H9 (cell line): ENCODE data around the gene SURF1. TPM values are rescaled to one million over a fixed set of nuclear protein-coding genes. Genes with fewer than 3 reads are reported as not detected.

ENCODE experiments used
- DNase-seq: peaks from one replicate; pipeline ENCODE4 v3.0.0-alpha.2; 2017
- H2AFZ ChIP-seq: one replicate; pipeline ENCODE4 v1.6.1; 2013; ENCODE audit warnings: mild to moderate bottlenecking, low read length, control low read depth, moderate library complexity
- H2AK5ac ChIP-seq: 2 replicates; pipeline ENCODE4 v1.6.1; 2013; ENCODE audit warnings: low read length, control low read depth, mixed read lengths; ENCODE audit not compliant: insufficient read length
- H2BK120ac ChIP-seq: one replicate; pipeline ENCODE4 v1.6.1; 2013; ENCODE audit warnings: low read depth, mild to moderate bottlenecking, low read length, control low read depth, inconsistent platforms; ENCODE audit not compliant: poor library complexity, severe bottlenecking
- H2BK12ac ChIP-seq: 2 replicates; pipeline ENCODE4 v1.6.1; 2013; ENCODE audit warnings: low read length, control low read depth, mixed read lengths, low read depth; ENCODE audit not compliant: insufficient read length
- H2BK15ac ChIP-seq: 2 replicates; pipeline ENCODE4 v1.6.1; 2013; ENCODE audit warnings: low read depth, low read length, control low read depth
- H2BK20ac ChIP-seq: one replicate; pipeline ENCODE4 v1.6.1; 2013; ENCODE audit warnings: low read depth, mild to moderate bottlenecking, low read length, control low read depth, inconsistent platforms; ENCODE audit not compliant: poor library complexity, severe bottlenecking
- H2BK5ac ChIP-seq: 2 replicates; pipeline ENCODE4 v1.6.1; 2013; ENCODE audit warnings: low read length, control low read depth, mixed read lengths; ENCODE audit not compliant: insufficient read length
- H3K14ac ChIP-seq: 2 replicates; pipeline ENCODE4 v1.6.1; 2013; ENCODE audit warnings: low read length, control low read depth; ENCODE audit not compliant: insufficient read depth
- H3K18ac ChIP-seq: 2 replicates; pipeline ENCODE4 v1.6.1; 2013; ENCODE audit warnings: low read depth, mild to moderate bottlenecking, mixed read lengths, low read length, control low read depth; ENCODE audit not compliant: insufficient read length
- H3K23ac ChIP-seq: 2 replicates; pipeline ENCODE4 v1.6.1; 2013; ENCODE audit warnings: low read length, control low read depth, mixed read lengths, low read depth; ENCODE audit not compliant: insufficient read length
- H3K23me2 ChIP-seq: 2 replicates; pipeline ENCODE4 v1.6.1; 2013; ENCODE audit warnings: low read depth, mild to moderate bottlenecking, mixed read lengths, low read length, control low read depth; ENCODE audit not compliant: insufficient read length, poor library complexity, severe bottlenecking
- H3K27ac ChIP-seq: 2 replicates; pipeline ENCODE4 v1.5.1; 2013; ENCODE audit warnings: low read length, control low read depth, mixed read lengths, low read depth; ENCODE audit not compliant: insufficient read length
- H3K27me3 ChIP-seq: 2 replicates; pipeline ENCODE4 v1.6.1; 2013; ENCODE audit warnings: low read length, control low read depth, inconsistent platforms; ENCODE audit not compliant: insufficient read depth
- H3K4ac ChIP-seq: 2 replicates; pipeline ENCODE4 v1.6.1; 2013; ENCODE audit warnings: low read depth, mild to moderate bottlenecking, control low read depth, inconsistent platforms, low read length, moderate library complexity
- H3K4me1 ChIP-seq: 2 replicates; pipeline ENCODE4 v1.6.1; 2013; ENCODE audit warnings: low read length, control low read depth, inconsistent platforms; ENCODE audit not compliant: insufficient read depth
- H3K4me2 ChIP-seq: 2 replicates; pipeline ENCODE4 v1.6.1; 2013; ENCODE audit warnings: low read length, control low read depth, mixed read lengths; ENCODE audit not compliant: insufficient read length, insufficient read depth
- H3K56ac ChIP-seq: 2 replicates; pipeline ENCODE4 v1.6.1; 2013; ENCODE audit warnings: low read depth, mild to moderate bottlenecking, mixed read lengths, low read length, control low read depth; ENCODE audit not compliant: insufficient read length
- H3K79me1 ChIP-seq: 2 replicates; pipeline ENCODE4 v1.6.1; 2013; ENCODE audit warnings: low read depth, mild to moderate bottlenecking, moderate library complexity, low read length, control low read depth, inconsistent platforms; ENCODE audit not compliant: insufficient read depth, poor library complexity, severe bottlenecking
- H3K79me2 ChIP-seq: 2 replicates; pipeline ENCODE4 v1.6.1; 2013; ENCODE audit warnings: low read length, control low read depth, inconsistent platforms; ENCODE audit not compliant: insufficient read depth
- H3K9ac ChIP-seq: 2 replicates; pipeline ENCODE4 v1.6.1; 2013; ENCODE audit warnings: low read length, control low read depth, mixed read lengths; ENCODE audit not compliant: insufficient read length; ENCODE audit errors: extremely low read depth
- H3K9me3 ChIP-seq: one replicate; pipeline ENCODE4 v1.6.1; 2013; ENCODE audit warnings: low read depth, low read length, inconsistent platforms; ENCODE audit not compliant: control insufficient read depth
- H3T11ph ChIP-seq: one replicate; pipeline ENCODE4 v1.6.1; 2013; ENCODE audit warnings: mild to moderate bottlenecking, low read length, control low read depth, inconsistent platforms
- H4K20me1 ChIP-seq: one replicate; pipeline ENCODE4 v1.6.1; 2013; ENCODE audit not compliant: control insufficient read depth, insufficient read length, insufficient read depth
- H4K5ac ChIP-seq: 2 replicates; pipeline ENCODE4 v1.6.1; 2013; ENCODE audit warnings: low read depth, mild to moderate bottlenecking, mixed read lengths, low read length, control low read depth; ENCODE audit not compliant: insufficient read length
- H4K8ac ChIP-seq: replicated peaks from 2 replicates; pipeline ENCODE4 v1.6.1; 2013; ENCODE audit warnings: low read length, control low read depth, mixed read lengths, low read depth; ENCODE audit not compliant: insufficient read length
- H4K91ac ChIP-seq: 2 replicates; pipeline ENCODE4 v1.6.1; 2013; ENCODE audit warnings: low read depth, mild to moderate bottlenecking, moderate library complexity, mixed read lengths, low read length, control low read depth; ENCODE audit not compliant: insufficient read length
- H3K27ac Mint-ChIP-seq, 3 experiments: 2 replicates in 2 of 3; 3 replicates in 1 of 3; pipeline ENCODE4 v1.8.0; 2020 to 2021; ENCODE audit warnings: mixed read lengths in 3 of 3, mild to moderate bottlenecking in 1 of 3, moderate library complexity in 1 of 3
- H3K27me3 Mint-ChIP-seq: 2 replicates; pipeline ENCODE4 v1.8.0; 2021; ENCODE audit warnings: low read depth, mild to moderate bottlenecking, moderate library complexity, mixed read lengths
- H3K36me3 Mint-ChIP-seq, 3 experiments: 2 replicates in 2 of 3; 3 replicates in 1 of 3; pipeline ENCODE4 v1.8.0; 2020 to 2021; ENCODE audit warnings: low read depth in 3 of 3, mixed read lengths in 3 of 3; ENCODE audit not compliant: insufficient read depth in 1 of 3
- H3K4me1 Mint-ChIP-seq, 2 experiments: 2 replicates each; pipeline ENCODE4 v1.8.0; 2020; ENCODE audit warnings: mixed read lengths in 2 of 2
- H3K4me3 Mint-ChIP-seq, 2 experiments: 2 replicates in 1 of 2; 3 replicates in 1 of 2; pipeline ENCODE4 v1.8.0; 2020 to 2021; ENCODE audit warnings: mild to moderate bottlenecking in 2 of 2, mixed read lengths in 2 of 2, moderate library complexity in 1 of 2
- H3K9me3 Mint-ChIP-seq, 2 experiments: 2 replicates in 1 of 2; 3 replicates in 1 of 2; pipeline ENCODE4 v1.8.0; 2020; ENCODE audit warnings: mild to moderate bottlenecking in 2 of 2, mixed read lengths in 2 of 2, moderate library complexity in 1 of 2
- CTCF ChIP-seq: fragments of 200-600 bp; sonication (generic); conservative IDR thresholded peaks from 3 replicates; pipeline ENCODE4 v1.8.0; 2021; ENCODE audit warnings: antibody characterized with exemption, mild to moderate bottlenecking
- WGBS: extraction: QIAGEN DNeasy Blood & Tissue Kit; methylation state at CpG from one replicate; pipeline ENCODE4 v1.1.7; 2013; ENCODE audit warnings: missing lambda C conversion rate, low lambda C conversion rate, mixed read lengths; ENCODE audit not compliant: insufficient read length; ENCODE audit errors: extremely low coverage; 5-methylcytosine and 5-hydroxymethylcytosine counted together
- total RNA-seq: library from RNA; stranded (reverse); gene quantifications from 2 replicates; pipeline ENCODE4 v1.2.1, GENCODE V29; 2021

SURF1 gene
- total RNA-seq, 1 experiment from 2014 or later: 43.3 TPM

DNA sequence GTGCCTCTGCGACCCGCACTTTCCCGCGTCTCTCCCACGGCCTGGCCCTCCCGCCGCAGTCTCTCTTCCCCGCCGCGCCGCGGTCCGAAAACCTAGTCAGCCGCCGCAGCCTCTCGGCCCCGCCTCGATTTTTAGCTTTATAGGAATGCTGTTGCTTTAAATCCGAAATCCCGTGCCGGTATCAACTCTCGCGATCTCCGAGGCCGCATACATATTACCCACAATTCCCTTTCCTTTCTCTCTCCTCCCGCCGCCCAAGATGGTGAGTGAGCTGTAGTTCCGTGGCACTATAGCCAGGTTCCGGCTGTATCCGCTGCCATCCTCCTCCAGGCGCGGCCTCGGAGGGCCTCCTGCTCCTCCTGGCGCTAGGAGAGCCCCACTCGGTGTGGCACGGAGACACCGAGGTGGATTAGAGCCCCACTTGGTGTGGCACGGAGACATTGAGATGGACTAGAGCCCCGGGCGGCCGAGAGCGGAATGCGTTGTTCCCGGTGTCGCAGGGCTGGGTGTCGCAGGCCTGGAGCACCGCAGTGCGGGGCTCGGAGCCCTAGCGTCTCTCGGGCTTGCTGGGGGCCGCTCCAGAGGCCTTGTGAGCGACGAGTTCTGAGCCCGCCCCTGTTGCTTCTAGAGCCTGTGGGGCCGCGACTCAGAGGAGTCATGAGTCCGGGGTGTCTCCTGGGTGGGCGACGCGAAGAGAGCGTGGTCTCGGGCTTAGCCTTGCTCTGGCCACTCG is 8.1 kb downstream of the SURF1 start, which contains the start of the genes MED22 and RPL7A:
Gene MED22 (minus strand): TSS at position 147 of the 733 bp plus-strand sequence. CDS start 1,469 bp downstream, outside the sequence.
Gene RPL7A (plus strand): TSS at position 234 of the 733 bp plus-strand sequence. CDS start 26 bp downstream, at position 260.
- Histone ChIP-seq H3T11ph (no peak within 1 kb of the TSS), H2BK20ac (no peak within 1 kb of the TSS), H4K5ac (peak within 1 kb of the TSS; percentile 81), H3K4ac (peak within 1 kb of the TSS; percentile 77), H3K9me3 (no peaks in the 10 kb centered on the region), H2AFZ (no peak within 1 kb of the TSS), H3K23ac (peak within 1 kb of the TSS; percentile 4), H2BK120ac (no peak within 1 kb of the TSS), H3K27ac (peak within 1 kb of the TSS; percentile 5), H3K23me2 (peaks cover 5% of the 10 kb centered on the region), H3K79me1 (peaks cover 10% of the 10 kb centered on the region), H3K27me3 (no peaks in the 10 kb centered on the region), H3K14ac (peak within 1 kb of the TSS; percentile 97), H3K18ac (peak within 1 kb of the TSS; percentile 94), H3K56ac (no peak within 1 kb of the TSS), H3K4me2 (peak within 1 kb of the TSS; percentile 98), H4K20me1 (no peaks in the 10 kb centered on the region), H2AK5ac (peak within 1 kb of the TSS; percentile 55), H3K4me1 (no peaks in the 10 kb centered on the region; the same call in 1 of the 2 replicates), H4K91ac (peak within 1 kb of the TSS; percentile 97), H2BK12ac (no peak within 1 kb of the TSS), H4K8ac (no peak within 1 kb of the TSS), H3K79me2 (peaks cover 13% of the 10 kb centered on the region; the same call in 1 of the 2 replicates), H3K9ac (peak within 1 kb of the TSS; percentile 99), H2BK15ac (no peak within 1 kb of the TSS), H2BK5ac (peak within 1 kb of the TSS; percentile 87)
- H3K27me3 Mint-ChIP-seq: no peaks in the 10 kb centered on the region
- H3K9me3 Mint-ChIP-seq: peaks cover 0 to 3% of the 10 kb centered on the region in 2 experiments; a peak in 1 of 5 replicates
- peak within 1 kb of the TSS; percentile 95 to 99 for H3K4me3 Mint-ChIP-seq
- H3K36me3 Mint-ChIP-seq: peaks cover 61 to 88% (median 82%) of the 10 kb centered on the region in 3 experiments
- peak; percentile 94 for DNase-seq
- peak within 1 kb of the TSS; percentile 97 to 100 (median 99) for H3K27ac Mint-ChIP-seq
- no CpG with 5 or more reads among the region's 64 CpGs for WGBS
- no peak for TF ChIP-seq CTCF
- peaks cover 22 to 34% of the 10 kb centered on the region in 2 experiments for H3K4me1 Mint-ChIP-seq
